B cell (primary cell): Measurements from ENCODE around the gene MPZ.

ENCODE experiments used
- CTCF ChIP-seq: fragments of 200-600 bp; IDR thresholded peaks from one replicate; pipeline ENCODE4 v1.8.0; 2022; ENCODE audit warnings: antibody characterized with exemption, mild to moderate bottlenecking
- EZH2 ChIP-seq: IDR thresholded peaks from 2 replicates; pipeline ENCODE4 v1.6.1; 2012; ENCODE audit warnings: borderline replicate concordance, low read depth, mild to moderate bottlenecking, moderate library complexity, low read length; ENCODE audit not compliant: insufficient read depth, poor library complexity, severe bottlenecking

GRCh38 chr1:161300478-161300877, 9.3 kb downstream of the MPZ start:
- no peak for TF ChIP-seq CTCF
- TF ChIP-seq EZH2 = no peak
